ENCODE data around the gene CYP17A1.

CYP17A1 gene

DNA sequence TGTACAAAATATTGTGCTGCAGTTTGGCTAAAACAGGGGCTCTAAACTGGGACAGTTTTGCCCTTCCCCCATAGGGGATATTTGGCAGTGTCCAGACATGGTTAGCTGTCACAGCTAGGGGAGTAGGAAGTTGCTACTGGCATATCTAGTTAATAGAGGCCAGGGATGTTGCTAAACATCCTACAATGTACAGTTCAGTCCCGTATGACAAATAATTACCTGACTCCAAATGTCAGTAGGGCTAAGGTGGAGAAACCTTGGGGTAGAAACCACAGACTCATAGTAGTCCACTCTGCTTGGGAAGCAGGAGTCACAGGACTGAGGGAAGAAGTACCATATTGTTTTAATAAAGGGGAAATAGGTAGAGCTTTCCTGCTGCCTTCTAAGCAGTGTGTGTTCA lies 53.6 kb downstream of the CYP17A1 start:
- TF ChIP-seq, protein P1, sequence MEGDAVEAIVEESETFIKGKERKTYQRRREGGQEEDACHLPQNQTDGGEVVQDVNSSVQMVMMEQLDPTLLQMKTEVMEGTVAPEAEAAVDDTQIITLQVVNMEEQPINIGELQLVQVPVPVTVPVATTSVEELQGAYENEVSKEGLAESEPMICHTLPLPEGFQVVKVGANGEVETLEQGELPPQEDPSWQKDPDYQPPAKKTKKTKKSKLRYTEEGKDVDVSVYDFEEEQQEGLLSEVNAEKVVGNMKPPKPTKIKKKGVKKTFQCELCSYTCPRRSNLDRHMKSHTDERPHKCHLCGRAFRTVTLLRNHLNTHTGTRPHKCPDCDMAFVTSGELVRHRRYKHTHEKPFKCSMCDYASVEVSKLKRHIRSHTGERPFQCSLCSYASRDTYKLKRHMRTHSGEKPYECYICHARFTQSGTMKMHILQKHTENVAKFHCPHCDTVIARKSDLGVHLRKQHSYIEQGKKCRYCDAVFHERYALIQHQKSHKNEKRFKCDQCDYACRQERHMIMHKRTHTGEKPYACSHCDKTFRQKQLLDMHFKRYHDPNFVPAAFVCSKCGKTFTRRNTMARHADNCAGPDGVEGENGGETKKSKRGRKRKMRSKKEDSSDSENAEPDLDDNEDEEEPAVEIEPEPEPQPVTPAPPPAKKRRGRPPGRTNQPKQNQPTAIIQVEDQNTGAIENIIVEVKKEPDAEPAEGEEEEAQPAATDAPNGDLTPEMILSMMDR (IDR thresholded peaks at IDR 0.05; ENCODE audit: extremely low read depth, missing control alignments) = no peak
- no peak for DNase-seq (ENCODE audit: low spot score)

DNA sequence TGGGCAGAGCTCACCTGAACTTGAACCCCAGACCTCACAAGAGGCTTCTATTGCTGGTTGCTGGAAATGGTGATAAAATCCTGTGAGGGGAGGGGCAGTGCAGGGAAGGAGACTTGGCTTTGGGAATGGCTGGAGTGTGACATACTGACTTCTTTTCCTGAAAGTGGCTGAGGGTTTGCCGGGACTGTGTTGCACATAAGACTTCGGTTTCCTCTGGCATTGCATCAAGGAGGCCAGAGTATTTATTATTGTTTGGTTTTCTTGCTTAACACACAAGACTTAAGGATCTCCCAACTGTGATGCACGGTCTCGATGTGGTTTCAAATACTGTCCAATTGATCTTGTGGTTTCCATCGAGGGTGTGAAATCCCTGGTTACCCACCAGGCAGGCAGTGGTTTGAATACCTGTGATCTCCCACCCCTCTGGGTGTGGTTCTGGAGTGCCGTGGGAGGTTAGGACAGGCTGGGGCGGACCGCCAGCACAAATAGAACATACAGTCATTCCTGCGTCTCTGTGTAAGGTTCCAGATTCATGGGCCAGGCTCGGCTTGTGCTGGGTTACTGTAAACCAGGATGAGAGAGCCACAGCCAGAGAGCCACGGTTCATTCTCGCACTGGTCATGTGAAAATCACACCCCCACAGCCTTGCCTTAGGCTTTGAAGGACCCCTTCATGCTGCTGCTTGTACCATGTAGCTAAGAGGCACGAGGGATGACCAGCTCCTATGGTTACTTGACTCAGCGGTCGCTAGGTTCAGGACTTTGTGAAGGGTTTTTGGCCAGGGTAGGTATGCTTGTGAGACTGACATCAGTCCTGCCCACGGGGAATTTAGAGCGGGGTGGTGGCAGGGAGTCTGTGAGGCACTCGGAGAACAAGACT lies 54.3 kb downstream of the CYP17A1 start:
- TF ChIP-seq, protein P1 (IDR thresholded peaks at IDR 0.05; ENCODE audit: extremely low read depth, missing control alignments) = no peak
- no peak for DNase-seq (ENCODE audit: low spot score)

DNA sequence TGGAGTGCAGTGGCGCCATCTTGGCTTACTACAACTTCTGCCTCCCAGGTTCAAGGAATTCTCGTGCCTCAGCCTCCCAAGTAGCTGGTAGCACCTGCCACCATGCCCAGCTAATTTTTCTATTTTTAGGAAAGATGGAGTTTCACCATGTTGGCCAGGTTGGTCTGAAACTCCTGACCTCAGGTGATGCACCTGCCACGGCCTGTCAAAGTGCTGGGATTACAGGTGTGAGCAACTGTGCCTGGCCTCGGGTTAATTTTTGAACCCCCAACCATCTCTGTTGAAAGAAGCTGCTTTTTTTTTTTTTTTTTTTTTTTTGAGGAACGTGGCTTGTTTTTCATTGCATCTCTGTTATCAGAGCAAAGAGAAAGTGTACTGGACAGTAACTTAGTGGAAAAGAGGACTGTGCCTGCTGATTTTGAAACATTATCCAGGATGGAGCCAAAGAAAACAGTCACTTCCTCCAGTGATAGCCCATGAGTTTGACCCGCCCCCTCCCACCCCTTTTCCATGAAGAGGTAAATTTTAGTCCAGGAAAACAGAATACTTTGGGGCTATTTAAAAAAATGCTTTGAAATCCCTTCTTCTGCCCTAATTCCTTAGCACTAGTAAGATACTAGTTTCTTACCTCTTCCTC lies 55.2 kb downstream of the CYP17A1 start:
- no peak for DNase-seq (ENCODE audit: low spot score)
- TF ChIP-seq, protein P1 (IDR thresholded peaks at IDR 0.05; ENCODE audit: extremely low read depth, missing control alignments) = no peak

DNA sequence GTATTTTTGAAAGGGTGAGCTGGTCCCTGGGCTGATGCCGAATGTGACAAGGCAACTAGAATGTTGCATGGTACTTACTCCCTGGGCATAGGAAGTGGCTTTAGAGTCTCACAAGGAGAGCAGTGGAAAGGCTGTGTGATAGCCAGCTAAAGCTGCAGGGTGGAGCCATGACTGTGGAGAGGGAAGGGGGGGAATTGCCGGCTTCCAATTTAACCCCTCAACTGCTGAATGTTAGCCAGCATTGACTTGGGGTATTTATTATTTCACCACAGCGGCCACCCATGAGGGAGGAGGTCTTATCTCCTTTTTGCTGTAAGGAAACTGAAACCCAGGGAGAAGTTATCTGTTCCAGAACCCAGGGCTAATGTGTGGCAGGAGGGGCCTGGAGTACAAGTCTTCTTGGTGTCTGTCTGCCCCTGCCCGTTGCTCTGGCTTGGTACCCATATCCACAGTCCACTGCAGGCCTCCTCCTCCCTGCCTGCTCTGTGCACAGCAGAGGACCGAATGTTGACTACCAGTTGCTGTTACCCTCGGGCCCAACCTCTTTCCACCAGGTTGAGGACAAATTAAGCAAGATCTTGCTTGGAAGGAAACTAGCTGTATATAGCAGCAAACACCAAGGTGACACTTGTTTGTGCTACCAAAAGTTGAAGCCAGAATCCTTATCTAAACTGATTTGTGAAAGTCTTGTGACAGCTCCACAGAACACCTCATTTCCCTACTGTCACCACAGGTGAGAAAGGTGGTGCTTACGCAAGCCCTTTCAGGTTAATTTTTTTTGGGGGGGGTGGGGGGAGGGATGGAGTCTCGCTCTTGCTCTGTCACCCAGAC lies 55.9 kb downstream of the CYP17A1 start:
- TF ChIP-seq, protein P1 (IDR thresholded peaks at IDR 0.05; ENCODE audit: extremely low read depth, missing control alignments) = no peak

More for the DNA sequence above, 55.9 kb downstream of the CYP17A1 start:
- no peak for DNase-seq (ENCODE audit: low spot score)

Data from GM20000 (cell line).